Caki2 (cell line): ENCODE data around the gene ABHD12. TPM values are rescaled to one million over a fixed set of nuclear protein-coding genes. Genes with fewer than 3 reads are reported as not detected.
A peak's percentile ranks its signal among the peaks of the same experiment; 100 is the strongest.
"Not testable (repeated sequence)": the region's sequence is repeated elsewhere in the genome, so short reads cannot be mapped to it uniquely, and the experiment has no call there.

Experiments used
- DNase-seq: peaks from one replicate; pipeline ENCODE4 v3.0.0-alpha.2; 2015; ENCODE audit warnings: low read depth
- in situ Hi-C: cut with HindIII; loops from 2 replicates; pipeline ENCODE4 v1.10.0; 2016; ENCODE audit warnings: low sequenced_read_pairs, low pct_unique_long_range_greater_than_20kb, mixed read lengths
- total RNA-seq: library from RNA; depleted of rRNA; stranded (reverse); fragments of >200 nt; shearing (Covaris generic); gene quantifications from 2 replicates; pipeline ENCODE4 v1.2.3, GENCODE V29; 2014; ENCODE audit warnings: low replicate concordance

Gene ABHD12
- total RNA-seq, 1 experiment from 2014 or later, result 29.7 TPM

DNA sequence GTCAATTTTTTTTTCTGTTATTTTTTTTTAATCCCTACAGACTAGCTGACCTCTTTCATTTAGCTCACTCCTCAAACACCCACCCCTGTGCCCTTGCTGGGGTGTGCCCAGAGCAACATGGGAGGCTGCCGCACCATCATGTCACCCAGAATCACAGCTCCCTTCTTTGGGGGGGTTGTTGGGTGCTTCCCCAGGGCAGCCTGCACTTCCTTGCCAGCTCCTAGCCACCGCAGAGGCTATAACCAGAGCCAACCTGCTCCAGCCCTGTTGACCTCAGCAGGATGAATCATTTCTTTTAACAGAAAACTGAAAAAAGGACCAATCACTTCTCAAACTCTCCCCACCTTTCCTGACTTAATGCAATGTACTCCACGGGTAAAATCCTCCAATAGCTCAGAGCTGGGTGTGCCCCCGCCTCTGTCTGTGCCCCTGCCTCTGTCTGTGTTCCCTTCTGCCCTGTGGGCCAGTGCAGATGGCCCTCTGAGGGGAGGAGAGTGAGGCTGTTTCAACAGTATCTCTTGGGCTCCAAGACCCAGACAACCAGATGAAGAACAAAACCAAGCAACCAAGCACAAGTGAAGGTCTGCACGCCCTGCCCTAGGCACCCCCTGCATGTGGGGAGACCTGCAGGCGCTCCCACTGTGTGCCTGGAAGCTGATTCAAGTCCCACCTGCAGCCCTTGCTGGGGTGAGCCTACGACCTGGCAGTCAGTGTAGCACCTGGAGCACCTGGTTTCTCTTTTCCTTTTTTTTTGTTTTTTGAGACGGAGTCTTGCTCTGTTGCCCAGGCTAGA, 75.0 kb downstream of the ABHD12 start:
- in situ Hi-C loops, result no loop called here
- DNase-seq, result peak; percentile 64

DNA sequence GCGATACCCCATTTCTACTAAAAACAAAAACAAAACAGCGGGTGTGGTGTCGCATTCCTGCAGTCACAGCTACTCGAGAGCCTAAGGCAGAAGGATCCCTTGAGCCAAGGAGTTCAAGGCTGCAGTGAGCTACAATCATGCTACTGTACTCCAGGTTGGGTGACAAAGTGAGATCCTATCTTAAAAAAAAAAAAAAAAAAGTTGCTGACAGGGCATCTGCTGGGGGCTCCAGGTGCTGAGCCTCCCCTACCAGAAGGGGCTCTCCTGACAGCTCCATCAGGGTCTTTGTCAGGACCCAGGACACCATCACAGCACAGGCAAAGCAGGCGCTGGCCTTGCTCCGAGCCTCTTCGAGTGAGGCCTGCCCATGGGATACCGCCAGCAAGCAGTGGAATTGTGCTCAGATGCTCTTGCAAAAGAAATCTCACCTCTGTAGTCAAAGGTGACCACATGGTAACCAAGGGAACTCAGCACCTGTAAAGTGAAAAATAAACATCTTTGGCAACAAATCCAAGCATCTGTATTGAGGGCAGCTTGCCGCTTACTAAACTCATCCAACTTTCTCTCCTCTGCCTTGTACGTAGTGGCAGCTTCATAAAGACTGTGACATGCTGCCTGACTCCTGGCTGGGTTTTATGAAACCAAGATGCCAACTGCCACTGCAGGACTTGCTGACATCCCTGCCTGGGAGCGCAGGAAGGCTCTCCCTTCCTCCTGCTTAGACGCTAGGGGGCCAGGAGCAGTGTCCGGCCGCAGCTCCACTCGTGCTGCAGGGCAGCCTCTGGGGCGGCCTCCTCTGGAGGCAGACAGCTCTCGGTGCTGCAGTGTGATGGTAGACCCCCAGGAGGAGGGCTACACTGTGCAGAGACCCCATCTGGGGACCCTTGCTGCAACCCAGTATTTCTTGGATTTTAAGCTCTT, 75.9 kb downstream of the ABHD12 start:
- peak; percentile 55 for DNase-seq
- in situ Hi-C loops, result no loop called here

DNA sequence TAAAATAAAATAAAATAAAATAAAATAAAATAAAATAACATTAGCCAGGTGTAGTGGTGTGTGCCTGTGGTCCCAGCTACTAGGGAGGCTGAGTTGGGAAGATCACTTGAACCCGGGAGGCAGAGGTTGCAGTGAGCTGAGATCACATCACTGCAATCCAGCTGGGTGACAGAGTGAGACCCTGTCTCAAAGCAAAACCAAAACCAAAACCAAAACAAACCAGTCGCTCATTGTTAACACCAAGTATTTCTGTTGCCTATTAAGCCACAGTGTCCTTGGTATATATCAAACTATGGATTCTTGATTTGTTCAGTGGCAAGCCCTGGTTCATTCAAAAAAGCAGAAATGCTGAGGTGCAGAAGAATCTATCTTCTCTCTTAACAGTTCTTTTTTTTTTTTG, 77.0 kb downstream of the ABHD12 start:
- in situ Hi-C loops, result no loop called here
- no peak for DNase-seq

- DNase-seq, in situ Hi-C loops: not testable (repeated sequence)
Measured at GRCh38 chr20:25312716-25313115, 77.9 kb downstream of the ABHD12 start.

- no peak for DNase-seq
- in situ Hi-C loops, result no loop called here
Measured at GRCh38 chr20:25310921-25311728, 79.5 kb downstream of the ABHD12 start.

GRCh38 chr20:25310268-25310920, 80.2 kb downstream of the ABHD12 start:
- peak; percentile 98 for DNase-seq
- in situ Hi-C loops, result no loop called here

GRCh38 chr20:25309395-25310267, 81.0 kb downstream of the ABHD12 start:
- in situ Hi-C loops, result no loop called here
- peak; percentile 98 for DNase-seq

DNA sequence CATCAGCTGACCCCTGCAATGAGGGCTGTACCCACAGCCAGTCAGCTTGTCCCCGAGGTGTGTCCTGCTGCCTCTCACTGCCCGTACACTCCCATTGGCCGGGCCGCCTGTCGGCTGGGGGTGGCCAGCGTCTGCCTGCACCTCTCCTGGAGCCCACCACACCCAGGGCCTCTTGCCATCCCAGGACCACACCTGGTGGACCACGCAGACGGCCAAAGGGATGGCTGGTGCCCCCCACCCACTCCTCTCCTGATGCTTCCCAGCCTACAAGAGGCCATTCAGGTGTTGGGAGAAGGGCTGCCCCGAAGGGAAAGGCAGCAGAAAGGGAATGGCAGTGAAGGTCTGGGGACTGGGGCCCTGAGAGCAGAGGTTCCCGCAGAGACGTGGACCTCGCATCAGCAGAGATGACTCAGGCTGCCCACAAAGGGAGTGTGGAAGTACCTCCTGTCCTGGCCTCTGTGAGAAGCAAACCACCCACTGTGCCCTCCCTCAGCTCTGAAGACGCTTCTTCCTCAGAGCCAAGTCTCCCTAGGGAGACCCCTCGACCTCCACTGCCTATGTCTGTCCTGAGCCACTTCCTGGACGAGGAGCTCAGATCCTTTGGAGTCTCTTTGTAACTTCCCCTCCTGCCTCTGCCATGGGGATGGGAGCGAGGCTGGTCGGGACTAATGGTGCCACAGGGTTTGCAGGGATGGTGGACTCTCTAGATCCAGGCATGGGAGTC, 81.8 kb downstream of the ABHD12 start:
- in situ Hi-C loops, result no loop called here

GRCh38 chr20:25308083-25308491, 82.5 kb downstream of the ABHD12 start:
- in situ Hi-C loops, result no loop called here
- DNase-seq, result no peak

More for the DNA sequence above, 81.8 kb downstream of the ABHD12 start:
- DNase-seq, result no peak

DNA sequence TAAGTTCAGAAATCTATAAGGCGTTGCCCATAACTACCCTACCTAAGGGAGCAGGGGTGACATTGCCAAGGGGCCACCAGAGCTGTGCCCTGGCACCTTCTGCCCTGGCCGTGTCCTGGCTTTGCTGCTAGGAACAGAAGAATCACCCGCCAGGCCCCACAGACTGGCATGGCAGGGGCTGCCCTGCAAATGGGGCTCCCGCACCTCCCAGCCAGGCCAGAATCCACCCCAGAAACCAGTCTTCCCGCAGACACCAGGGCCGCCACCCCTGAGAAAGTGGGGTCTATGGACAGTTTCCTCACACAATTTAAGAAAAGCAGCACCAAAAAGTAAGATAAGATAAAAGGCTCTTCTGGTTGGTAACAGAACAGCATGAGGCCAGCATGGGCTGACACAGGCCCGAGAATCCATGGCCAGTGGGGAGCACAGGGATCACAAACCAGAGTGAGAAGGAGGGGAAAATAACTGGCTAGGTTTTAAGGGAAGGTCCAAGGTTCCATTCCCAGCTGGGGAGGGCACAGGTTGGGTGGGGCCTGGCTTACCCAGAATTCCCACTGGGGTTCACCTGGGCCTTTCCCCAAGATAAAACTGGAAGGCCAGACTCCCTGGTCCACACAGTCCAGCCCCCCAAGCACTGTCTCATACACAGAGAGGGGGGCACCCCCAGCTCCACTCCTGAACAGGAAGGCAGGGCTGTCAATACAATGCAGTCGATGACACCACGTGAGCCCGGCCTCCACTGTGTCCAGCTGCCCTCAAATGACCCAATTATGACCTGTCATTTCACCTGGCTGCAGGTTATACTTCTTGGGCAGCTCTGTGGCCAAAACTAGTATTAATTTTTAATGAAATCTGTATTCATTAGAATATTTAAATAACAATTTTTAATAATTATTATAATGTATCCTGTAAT, 83.4 kb downstream of the ABHD12 start:
- in situ Hi-C loops, result no loop called here
- no peak for DNase-seq

GRCh38 chr20:25304025-25304549, 86.5 kb downstream of the ABHD12 start:
- in situ Hi-C loops, result no loop called here
- DNase-seq, result no peak

GRCh38 chr20:25303292-25304024, 87.2 kb downstream of the ABHD12 start:
- DNase-seq, result no peak
- in situ Hi-C loops, result no loop called here

GRCh38 chr20:25302596-25302995, 88.0 kb downstream of the ABHD12 start:
- in situ Hi-C loops, result no loop called here
- no peak for DNase-seq

- in situ Hi-C loops, result no loop called here
- DNase-seq, result no peak
Measured at GRCh38 chr20:25301357-25301920, 89.2 kb downstream of the ABHD12 start.
